OCI-LY3 (cell line): ENCODE measurements around the gene MMP3.

Experiments used
- EZH2phosphoT487 ChIP-seq: fragments of 200-600 bp; shearing (Covaris generic); IDR thresholded peaks from 2 replicates; pipeline ENCODE4 v1.6.1; 2018; ENCODE audit warnings: antibody characterized with exemption, mixed run types, low read depth
- TF ChIP-seq, protein P1 (sequence below): fragments of 200-600, 300-600 bp; sonication (generic); IDR thresholded peaks from 2 replicates; pipeline ENCODE4 v1.5.1; 2014; ENCODE audit warnings: antibody characterized with exemption, low read length, low read depth

DNA sequence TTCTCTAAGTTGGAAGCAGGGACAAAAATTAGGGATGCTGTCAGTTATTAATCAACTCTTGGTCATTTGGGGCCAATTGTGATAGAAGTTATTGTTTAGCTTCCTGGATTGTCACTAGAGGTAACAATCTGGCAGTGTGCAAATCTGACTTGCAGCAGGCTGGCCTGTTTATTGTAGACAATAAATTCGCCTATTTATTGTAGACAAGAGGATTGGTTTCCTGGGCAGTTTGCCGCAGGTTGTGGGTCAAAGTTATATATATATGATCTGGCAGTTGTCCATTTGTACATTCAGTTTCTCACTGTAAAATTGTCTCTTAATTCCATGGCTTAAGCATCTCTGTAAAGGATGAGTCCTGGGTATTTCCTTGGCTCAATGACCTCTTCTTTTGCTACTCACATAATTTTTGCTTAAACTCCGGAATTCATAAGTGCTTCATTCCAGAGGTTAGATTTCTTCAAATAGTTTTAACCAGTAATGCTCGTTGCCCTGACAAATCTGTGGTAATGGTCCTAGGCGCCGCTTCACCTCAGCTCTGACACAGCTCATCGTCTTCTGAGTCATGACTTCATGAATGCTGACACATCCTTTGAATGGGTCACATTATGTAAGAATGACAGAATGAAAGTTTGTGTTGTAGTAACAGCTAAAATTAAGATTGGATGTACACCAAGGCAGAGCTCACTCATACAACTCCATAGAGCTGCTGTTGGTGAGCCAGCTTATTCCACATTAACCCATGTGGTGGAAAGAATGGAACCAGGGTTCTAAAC lies 7.8 kb upstream of the MMP3 start:
- TF ChIP-seq, protein P1, sequence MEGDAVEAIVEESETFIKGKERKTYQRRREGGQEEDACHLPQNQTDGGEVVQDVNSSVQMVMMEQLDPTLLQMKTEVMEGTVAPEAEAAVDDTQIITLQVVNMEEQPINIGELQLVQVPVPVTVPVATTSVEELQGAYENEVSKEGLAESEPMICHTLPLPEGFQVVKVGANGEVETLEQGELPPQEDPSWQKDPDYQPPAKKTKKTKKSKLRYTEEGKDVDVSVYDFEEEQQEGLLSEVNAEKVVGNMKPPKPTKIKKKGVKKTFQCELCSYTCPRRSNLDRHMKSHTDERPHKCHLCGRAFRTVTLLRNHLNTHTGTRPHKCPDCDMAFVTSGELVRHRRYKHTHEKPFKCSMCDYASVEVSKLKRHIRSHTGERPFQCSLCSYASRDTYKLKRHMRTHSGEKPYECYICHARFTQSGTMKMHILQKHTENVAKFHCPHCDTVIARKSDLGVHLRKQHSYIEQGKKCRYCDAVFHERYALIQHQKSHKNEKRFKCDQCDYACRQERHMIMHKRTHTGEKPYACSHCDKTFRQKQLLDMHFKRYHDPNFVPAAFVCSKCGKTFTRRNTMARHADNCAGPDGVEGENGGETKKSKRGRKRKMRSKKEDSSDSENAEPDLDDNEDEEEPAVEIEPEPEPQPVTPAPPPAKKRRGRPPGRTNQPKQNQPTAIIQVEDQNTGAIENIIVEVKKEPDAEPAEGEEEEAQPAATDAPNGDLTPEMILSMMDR: no peak
- no peak for TF ChIP-seq EZH2phosphoT487
